HG02759 (cell line): ENCODE results near the gene SCAP.
"Not testable (repeated sequence)": the region's sequence is repeated elsewhere in the genome, so short reads cannot be mapped to it uniquely, and the experiment has no call there.

ENCODE experiments used
- ATAC-seq: cut with Tn5 transposase; IDR thresholded peaks from one replicate; pipeline ENCODE4 v1.9.1; 2021; ENCODE audit warnings: mild to moderate bottlenecking, moderate library complexity; ENCODE audit not compliant: unreplicated experiment

SCAP gene

DNA sequence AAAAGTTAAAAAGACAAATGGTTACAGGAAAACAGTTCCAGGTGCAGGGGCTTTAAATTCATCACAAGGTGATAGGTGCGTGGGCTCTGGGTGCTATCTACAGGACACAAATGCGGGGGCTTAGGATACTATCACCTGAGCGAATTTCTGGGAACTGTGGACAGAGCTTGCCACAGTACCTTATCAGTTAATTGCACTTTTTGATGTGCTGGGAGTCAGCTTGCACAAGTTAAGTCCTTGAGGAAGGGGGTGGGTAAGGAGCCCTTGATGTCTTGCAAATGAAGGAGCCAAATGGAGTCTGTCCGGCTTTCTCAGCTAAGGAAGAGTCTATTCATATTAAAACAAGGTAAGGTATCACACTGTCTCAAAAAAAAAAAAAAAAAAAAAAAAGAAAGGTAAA, 6.0 kb upstream of the SCAP start:
- ATAC-seq: not testable (repeated sequence)

DNA sequence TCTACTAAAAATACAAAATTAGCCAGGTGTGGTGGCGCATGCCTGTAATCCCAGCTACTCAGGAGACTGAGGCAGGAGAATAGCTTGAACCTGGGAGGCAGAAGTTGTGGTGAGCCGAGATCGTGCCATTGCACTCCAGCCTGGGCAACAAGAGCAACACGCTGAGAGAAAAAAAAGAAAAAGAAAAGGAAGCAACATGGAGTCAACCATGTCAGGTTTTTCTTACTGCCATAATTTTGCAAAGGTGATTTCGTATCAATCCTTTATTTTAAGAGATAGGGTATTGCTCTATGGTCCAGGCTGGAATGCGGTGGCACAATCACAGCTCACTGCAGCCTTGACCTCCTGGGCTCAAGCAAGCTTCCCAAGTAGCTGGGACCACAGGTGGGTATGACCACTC, 4.5 kb upstream of the SCAP start:
- ATAC-seq: not testable (repeated sequence)

DNA sequence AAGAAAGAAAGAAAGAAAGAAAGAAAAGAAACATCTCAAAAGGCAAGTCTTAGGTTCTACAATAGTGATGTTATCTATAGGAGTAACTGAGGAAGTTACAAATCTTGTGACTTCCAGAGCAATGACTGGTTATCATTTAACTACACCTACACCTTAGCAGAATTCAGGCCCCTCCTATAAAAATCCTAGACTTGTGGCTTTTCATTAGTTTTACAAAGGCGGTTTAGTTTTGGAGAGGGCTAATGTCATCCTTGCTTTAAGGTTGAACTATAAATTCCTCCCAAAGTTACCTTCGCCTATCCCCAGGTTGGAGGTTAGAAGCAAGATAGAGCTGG, 4.1 kb upstream of the SCAP start:
- ATAC-seq: no peak

DNA sequence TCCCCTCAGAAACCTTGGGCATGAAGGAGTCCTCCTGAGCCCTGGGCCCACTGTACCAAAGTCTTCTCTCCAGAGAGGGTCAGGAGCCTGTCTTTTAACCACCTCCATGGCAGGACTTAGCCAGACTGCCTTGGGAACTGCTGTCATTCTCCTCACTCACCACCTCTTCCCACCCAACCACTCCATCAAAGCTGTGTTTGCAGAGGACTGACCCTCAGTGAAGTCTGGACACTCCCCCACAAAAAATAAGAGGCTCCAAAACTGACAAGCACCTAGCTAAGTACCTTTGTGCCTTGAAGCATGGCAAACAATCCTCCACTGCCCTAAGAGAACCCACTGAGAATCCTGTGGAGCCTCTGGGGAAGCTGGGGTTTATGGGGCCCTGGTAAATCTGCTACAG, 2.3 kb upstream of the SCAP start:
- ATAC-seq: no peak

GRCh38 chr3:47476644-47477199, 981 bp upstream of the SCAP start:
- no peak for ATAC-seq

DNA sequence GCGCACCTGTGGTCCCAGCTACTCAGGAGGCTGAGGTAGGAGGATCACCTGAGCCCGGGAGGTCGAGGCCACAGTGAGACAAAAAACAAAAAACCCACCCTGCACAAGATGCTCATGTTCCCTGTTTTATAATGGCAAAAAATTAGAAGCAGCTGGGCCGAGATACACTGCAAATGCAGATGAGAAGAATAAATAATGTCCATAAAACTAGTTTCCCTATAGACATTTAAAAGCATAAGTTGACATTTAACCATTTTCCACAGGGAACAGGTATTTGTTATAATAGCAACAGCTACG, 537 bp upstream of the SCAP start:
- ATAC-seq: no peak

DNA sequence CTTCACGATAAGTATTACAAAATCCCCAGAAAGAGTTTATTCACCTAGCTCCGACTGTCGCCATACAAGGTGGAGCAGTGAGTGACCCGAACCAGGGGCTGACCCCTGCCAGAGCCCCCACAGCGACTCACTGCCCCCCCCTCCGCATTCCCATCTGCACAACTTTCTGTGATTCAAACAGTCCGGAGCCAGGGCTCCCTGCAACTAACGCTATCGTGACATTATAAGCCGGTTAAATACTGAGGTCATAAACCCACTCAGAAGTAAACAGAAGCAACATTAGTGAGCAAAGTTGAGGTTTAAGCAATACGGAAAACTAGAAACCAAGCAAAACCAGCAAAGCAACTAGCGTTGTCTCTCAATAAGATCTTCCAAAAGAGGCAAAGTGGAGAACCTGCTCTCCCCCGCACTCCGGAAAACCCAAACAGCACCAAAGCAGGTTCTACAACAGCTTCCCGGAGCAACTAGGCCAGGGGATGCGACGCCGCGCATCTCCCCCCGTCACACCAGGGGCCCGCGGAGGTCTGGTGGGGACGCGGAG, 642 bp downstream of the SCAP start:
- no peak for ATAC-seq

GRCh38 chr3:47473391-47473790, 2.4 kb downstream of the SCAP start:
- no peak for ATAC-seq

DNA sequence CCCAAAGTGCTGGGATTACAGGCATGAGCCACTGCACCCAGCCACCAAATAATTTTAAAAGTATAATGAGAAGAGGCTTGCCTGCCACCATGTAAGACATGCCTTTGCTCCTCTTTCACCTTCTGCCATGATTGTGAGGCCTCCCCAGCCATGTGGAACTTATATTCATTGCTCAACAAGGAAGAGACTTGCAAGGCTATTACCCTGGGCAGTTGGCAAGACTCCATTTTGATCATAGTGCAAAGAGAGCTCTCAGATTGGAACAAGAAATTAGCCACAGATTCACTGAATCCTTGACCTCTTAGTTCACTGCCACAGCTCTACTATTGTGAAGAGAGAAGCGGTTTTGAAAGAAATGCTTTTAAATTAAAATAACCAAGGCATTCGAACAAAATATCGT, 6.1 kb downstream of the SCAP start:
- no peak for ATAC-seq

DNA sequence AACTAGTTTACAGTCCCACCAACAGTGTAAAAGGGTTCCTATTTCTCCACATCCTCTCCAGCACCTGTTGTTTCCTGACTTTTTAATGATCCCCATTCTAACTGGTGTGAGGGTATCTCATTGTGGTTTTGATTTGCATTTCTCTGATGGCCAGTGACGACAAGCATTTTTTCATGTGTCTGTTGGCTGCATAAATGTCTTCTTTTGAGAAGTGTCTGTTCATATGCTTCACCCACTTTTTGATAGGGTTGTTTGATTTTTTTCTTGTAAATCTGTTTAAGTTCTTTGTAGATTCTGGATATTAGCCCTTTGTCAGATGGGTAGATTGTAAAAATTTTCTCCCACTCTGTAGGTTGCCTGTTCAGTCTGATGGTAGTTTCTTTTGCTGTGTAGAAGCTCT, 7.4 kb downstream of the SCAP start:
- not testable (repeated sequence) for ATAC-seq

DNA sequence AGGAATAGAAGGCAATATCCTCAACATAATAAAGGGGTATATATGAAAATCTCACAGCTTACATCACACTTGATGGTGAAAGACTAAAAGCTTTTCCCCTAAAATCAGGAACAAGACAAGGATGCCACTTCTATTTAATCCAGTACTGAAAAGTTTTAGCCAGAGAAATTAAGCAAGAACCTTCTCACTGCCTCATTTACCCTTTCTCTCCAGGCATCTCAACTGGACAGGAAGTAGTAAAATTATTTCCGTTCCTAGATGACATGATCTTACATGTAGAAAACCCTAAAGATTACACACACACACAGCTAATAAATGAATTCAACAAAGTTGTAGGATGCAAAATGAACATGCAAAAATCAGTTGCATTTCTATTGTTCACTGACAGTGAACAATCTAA, 11.2 kb downstream of the SCAP start:
- no peak for ATAC-seq

DNA sequence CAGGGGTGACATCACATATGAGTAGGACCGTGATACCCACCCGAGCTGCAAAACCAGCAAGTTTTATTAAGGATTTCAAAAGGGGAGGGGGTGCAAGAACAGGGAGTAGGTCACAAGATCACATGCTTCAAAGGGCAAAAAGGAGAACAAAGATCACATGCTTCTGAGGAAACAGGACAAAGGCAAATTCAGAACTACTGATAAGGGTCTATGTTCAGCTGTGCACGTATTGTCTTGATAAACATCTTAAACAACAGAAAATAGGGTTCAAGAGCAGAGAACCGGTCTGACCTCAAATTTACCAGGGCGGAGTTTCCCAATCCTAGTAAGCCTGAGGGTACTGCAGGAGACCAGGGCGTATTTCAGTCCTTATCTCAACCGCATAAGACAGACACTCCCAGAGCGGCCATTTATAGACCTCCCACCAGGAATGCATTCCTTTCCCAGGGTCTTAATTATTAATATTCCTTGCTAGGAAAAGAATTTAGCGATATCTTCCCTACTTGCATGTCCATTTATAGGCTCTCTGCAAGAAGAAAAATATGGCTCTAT, 16.1 kb downstream of the SCAP start:
- not testable (repeated sequence) for ATAC-seq

DNA sequence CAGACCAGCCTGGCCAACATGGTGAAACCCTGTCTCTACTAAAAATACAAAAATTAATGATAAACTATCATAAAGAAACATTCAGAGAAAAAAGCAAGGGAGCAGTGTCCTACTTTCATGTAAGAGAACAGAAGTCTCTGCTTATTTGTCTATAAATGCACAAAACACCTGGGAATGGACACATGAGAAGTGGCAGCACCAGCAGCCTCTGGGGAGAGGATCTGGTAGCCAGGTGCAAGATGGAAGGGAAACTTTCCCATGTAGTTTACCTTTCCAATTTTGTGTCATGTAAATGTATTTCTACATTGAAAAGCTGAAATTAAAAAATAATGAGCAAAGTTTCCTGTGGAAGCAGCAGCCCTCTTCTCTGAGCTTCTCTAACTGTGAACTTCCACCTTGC, 18.8 kb downstream of the SCAP start:
- ATAC-seq: no peak

DNA sequence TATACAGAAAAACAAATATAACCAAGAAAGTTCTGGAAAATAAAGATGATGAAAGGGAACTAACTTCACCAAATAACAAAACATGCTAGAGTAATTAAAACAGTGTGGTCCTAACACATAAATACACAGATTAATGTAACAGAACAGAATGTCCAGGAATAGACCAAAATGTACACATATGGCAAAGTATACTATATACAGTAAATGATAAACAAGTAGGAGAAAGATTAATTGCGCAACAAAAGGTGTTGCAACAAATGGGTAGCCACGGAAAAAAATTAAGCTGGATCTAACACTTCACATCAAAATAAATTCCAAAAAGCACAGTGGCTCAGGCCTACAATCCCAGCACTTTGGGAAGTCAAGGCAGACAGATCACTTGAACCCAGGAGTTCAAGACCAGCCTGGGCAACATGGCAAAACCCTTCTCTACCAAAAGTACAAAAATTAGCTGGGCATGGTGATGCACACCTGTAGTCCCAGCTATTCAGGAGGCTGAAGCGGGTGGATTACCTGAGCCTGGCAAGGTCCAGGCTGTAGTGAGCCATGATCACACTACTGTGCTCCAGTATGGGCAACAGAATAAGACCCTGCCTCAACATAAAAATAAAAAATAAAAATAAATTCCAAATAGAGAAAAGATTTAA, 19.8 kb downstream of the SCAP start:
- ATAC-seq: no peak

- ATAC-seq: no peak
These were observed 23.1 kb downstream of the SCAP start for GRCh38 chr3:47452453-47453215.

DNA sequence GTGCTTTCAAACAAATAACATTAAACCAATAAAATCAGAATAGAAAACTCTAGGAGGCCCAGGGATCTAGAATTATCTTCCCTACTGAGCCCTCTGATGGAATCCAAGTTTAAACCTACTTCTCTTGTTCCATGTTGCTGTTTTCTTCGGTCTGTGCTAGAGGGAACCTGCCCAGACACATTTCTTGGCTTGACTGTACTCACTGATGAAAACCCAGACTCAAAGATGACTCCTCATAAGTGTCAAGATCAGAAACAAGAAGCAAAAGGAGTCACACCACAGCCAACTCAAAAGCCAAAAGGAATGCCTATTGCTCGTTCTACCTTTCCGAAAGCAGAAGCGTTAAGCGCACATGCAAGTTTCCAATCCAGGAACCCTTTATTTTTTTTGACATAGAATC, 31.6 kb downstream of the SCAP start:
- ATAC-seq: no peak

GRCh38 chr3:47443611-47443995, 32.1 kb downstream of the SCAP start:
- ATAC-seq: no peak

GRCh38 chr3:47441796-47442551, 33.8 kb downstream of the SCAP start:
- ATAC-seq: no peak

GRCh38 chr3:47440131-47440530, 35.6 kb downstream of the SCAP start:
- no peak for ATAC-seq

GRCh38 chr3:47436180-47436579, 39.6 kb downstream of the SCAP start:
- no peak for ATAC-seq

DNA sequence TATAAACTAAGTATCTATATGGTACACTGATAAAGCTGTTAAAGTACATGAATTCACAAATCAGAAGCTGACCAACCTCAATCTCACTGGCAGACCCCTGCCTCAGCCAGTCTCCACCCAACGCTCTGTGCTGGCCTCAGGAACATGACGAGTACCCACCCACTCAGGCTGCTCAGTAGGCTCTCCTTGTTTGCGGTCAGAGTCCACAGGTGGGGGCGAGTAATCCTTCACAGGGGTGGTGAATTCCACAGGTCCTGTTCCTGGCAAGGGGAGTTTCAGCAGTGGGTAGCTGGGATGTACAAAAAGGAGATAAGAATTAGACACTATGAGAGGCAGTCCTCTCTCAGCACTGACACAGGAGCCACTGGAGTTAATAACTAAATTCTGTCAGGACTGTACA, 40.9 kb downstream of the SCAP start:
- ATAC-seq: no peak
